ENCODE results near the gene CRLF3.
"Not testable (repeated sequence)": the region's sequence is repeated elsewhere in the genome, so short reads cannot be mapped to it uniquely, and the experiment has no call there.

DNA sequence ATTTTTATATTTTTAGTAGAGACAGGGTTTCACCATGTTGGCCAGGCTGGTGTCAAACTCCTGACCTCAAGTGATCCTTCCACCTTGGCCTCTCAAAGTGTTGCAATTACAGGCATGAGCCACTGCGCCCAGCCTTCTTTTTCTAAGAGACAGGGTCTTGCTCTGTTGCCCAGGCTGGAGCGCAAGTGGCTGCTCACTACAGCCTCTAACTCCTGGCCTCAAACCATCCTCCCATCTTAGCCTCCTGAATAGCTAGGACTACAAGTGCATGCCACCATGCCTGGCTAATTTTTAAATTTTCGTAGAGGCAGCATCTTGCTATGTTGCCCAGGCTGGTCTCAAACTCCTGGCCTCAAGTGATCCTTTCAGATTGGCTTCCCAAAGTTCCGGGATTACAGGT, 76.9 kb downstream of the CRLF3 start:
- TF ChIP-seq, protein P1, sequence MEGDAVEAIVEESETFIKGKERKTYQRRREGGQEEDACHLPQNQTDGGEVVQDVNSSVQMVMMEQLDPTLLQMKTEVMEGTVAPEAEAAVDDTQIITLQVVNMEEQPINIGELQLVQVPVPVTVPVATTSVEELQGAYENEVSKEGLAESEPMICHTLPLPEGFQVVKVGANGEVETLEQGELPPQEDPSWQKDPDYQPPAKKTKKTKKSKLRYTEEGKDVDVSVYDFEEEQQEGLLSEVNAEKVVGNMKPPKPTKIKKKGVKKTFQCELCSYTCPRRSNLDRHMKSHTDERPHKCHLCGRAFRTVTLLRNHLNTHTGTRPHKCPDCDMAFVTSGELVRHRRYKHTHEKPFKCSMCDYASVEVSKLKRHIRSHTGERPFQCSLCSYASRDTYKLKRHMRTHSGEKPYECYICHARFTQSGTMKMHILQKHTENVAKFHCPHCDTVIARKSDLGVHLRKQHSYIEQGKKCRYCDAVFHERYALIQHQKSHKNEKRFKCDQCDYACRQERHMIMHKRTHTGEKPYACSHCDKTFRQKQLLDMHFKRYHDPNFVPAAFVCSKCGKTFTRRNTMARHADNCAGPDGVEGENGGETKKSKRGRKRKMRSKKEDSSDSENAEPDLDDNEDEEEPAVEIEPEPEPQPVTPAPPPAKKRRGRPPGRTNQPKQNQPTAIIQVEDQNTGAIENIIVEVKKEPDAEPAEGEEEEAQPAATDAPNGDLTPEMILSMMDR (conservative IDR thresholded peaks at IDR 0.05 in 1 of 2, IDR thresholded peaks at IDR 0.05 in 1 of 2; ENCODE audit: low read depth in 1 of 2, low read length in 2 of 2) = not testable (repeated sequence)
- not testable (repeated sequence) for TF ChIP-seq EZH2 (IDR thresholded peaks at IDR 0.05; ENCODE audit: low read length, missing control alignments)

Measured in fibroblast of lung (primary cell).